NCI-H1930 (cell line): Measurements from ENCODE around the gene SERPINB6.
"Not testable (repeated sequence)": the region's sequence is repeated elsewhere in the genome, so short reads cannot be mapped to it uniquely, and the experiment has no call there.

ENCODE experiments used
- DNase-seq, 2 experiments: peaks; one replicate each; lab custom pipeline; 2025; lab: John Stamatoyannopoulos, UW

Gene SERPINB6

DNA sequence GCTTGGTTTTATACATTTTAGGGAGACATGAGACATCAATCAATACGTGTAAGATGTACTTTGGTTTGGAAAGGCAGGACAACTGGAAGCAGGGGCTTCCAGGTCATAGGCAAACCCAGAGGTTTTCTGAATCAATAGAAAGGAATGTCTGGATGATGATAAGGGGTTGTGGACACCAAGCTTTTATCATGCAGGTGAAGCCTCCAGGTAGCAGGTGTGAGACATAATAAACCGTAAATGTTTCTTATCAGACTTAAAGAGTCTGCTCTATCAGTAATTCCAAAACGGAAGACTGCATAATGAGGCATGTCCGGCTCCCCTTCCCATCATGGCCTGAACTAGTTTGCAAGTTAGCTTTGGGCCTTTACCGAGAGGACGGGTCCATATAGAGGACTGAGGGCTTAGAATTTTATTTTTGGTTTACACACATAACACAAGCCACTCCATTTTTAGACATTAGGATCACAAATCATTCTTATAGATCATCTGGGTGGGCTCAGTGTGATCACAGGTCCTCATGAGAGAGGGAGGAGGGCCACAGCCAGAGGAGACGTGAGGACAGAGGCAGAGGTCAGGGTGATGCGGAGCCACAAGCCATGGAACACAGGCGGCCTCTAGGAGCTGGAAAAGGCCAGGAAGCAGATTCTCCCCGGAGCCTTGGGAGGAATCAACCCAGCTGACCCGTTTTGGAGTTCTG lies 57.6 kb downstream of the SERPINB6 start:
- no peak for DNase-seq

DNA sequence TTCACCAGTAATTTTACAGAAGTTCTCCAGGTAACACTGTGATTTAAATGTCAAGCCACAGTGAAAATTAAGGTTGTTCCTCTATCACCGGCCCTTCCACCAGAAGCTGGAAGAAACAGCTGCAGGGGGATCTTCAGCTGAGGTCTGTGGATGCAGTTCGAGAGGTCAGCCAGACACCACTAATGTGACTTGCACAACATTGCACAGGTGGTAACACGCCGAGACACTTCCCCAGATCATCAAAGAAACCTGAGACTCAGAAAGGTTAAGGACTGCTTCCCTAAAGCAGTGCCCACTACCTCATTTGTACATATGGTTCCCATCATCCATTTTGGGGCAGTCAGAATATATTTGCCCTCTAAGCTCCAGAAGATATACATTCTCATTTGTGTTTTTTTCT lies 60.2 kb downstream of the SERPINB6 start:
- no peak for DNase-seq

DNA sequence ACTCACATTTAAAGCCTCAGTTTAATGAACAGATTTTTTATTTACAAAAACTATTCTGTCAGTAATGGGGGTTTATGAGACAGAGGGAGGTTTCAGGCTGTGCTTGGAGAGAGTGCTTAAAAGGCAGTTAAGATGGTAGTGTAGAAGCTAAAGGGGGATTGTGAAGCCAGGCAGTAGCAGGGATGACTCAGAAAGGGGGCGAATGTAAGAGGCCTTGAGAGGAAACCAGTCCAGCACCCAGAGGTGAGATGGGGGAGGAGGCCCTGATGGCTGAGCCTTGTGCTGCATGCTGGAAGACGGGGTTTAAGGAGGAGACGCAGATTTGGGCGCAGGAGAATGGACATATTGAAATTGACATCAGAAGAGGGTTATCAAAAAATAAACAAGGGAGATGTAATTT lies 61.6 kb downstream of the SERPINB6 start:
- DNase-seq, result no peak

DNA sequence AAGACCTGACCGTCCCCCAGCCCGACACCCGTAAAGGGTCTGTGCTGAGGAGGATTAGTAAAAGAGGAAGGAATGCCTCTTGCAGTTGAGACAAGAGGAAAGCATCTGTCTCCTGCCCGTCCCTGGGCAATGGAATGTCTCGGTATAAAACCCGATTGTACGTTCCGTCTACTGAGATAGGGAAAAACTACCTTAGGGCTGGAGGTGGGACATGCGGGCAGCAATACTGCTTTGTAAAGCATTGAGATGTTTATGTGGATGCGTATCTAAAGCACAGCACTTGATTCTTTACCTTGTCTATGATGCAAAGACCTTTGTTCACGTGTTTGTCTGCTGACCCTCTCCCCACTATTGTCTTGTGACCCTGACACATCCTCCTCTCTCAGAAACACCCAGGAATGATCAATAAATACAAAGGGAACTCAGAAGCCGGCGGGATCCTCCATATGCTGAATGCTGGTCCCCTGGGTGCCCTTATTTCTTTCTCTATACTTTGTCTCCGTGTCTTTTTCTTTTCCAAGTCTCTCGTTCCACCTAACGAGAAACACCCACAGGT lies 62.2 kb downstream of the SERPINB6 start:
- not testable (repeated sequence) for DNase-seq

- not testable (repeated sequence) for DNase-seq
Measured at GRCh38 chr6:2908516-2908915, 62.9 kb downstream of the SERPINB6 start.

DNA sequence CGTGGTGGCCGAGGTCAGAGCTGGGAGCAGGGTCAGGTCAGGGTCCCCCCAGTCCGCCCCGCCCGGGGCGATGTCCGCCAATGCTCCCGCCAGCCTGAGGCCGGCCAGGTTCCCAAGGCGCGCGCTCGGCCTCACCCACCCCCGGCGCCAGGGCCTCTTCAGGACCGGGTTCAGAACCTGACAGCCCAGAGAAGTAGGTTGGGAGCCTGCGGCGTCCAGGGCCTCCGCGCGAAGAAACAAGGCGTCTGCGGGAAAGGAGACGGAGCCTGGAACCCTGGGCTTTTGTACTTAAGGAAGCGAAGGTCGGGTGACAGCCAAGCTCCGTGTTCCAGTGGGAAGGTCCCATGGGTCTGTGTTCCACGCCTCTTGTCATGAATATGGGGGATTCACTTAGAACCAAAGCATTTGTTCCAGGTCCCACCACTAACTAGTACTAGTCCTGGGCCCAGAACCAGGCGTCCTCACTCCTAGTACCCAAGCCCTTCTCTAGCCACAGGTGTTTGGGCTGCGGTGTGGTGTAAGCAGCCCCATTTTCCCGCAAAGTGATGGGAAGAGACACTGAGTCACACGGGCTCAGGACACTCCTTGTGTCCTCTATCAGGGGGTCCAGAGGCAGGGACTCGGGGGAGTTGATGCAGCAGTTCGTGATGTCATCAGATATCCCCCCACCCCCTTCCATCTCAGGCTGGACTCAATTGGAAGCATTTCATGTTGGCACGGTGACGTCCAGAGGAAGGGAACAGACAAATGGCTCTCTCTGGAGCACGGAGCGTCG lies 67.8 kb downstream of the SERPINB6 start:
- not testable (repeated sequence) for DNase-seq

DNA sequence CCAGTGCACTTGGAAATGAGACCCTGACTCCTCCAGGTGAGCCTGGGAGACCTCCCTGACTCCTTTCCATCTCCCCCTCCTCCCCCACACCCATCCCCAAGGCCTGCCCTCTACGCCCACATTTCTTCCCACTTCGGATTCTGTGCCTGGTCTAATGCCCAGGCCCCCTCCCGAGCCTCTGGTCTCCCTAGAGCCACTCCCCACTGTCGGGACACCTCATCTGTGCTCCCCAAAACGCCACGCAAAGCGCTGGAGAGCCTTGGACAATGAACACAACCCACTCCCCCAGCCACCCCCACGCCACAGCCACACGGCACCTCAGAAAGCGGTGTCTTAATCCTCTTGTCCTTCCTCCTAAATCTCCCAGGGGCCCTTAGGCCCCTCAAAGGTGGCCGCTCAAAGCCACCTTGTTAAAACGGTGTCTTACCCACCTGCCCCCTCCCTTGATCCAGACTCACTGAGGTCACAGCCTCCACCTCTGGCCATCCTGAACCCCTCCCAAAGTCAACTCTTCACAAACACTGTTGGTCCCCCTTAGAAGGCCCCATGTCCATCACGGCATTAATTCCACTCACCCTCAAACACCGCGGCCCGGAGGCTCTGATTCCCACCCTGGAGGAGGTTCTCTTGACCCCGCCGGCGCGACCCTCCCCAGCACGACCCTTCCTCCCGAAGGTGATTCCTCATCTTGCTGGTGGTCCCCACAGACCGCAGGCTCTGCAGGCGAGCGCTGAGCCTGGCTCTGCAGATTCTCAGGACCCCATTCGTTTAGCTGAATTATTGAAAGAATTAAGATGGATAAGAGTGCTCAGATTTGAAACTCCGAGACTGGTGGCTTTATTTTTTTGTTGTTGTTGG lies 69.5 kb downstream of the SERPINB6 start:
- not testable (repeated sequence) for DNase-seq

GRCh38 chr6:2900821-2901644 lies 70.3 kb downstream of the SERPINB6 start:
- no peak for DNase-seq

DNA sequence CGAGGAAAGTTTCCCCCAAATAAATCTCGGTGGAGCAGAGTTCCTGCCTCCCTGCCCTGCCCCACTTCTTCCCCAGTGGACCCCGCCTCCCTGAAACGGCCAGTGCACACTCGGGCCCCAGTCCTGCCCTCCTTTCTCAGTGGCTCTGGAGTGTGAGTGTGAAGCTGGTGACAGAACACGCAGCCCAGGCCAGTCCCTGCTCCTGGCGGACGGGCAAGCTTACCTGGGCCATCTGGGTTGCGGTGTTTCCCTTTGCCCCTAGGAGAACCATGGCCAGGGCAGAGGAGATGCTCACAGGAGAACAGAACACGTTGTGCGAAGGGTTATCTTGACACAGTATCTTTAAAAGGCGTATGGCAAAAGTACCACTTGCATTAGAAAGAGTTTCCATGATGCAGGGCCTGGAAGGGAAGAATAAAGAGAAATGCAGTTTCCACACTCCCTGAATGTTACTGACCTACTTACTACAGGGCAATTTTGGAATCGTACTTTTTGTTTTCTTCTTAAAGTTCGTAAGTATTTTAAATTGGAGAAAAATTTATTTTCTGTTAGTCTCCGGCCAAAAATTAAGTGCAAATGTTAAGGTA lies 71.1 kb downstream of the SERPINB6 start:
- DNase-seq, result no peak

GRCh38 chr6:2899596-2899995 lies 71.8 kb downstream of the SERPINB6 start:
- no peak for DNase-seq
